K562 (cell line): ENCODE data around the gene GARNL3. TPM values are rescaled to one million over a fixed set of nuclear protein-coding genes. Genes with fewer than 3 reads are reported as not detected.

Source experiments
- FOXJ2 ChIP-seq: fragments of 200-800 bp; sonication (Bioruptor generic); IDR thresholded peaks from 2 replicates; pipeline ENCODE4 v1.6.1; 2016; ENCODE audit warnings: missing genetic modification characterization, missing compliant biosample characterization
- NCOA6 ChIP-seq: fragments of 450-650 bp; IDR thresholded peaks from 2 replicates; pipeline ENCODE4 v1.6.1; 2017; ENCODE audit warnings: mild to moderate bottlenecking
- NFIC ChIP-seq: fragments of 450-650 bp; IDR thresholded peaks from 2 replicates; pipeline ENCODE4 v1.6.1; 2017; ENCODE audit warnings: mild to moderate bottlenecking, inconsistent platforms
- NONO ChIP-seq, 2 experiments: fragments of 200-400 bp in 1 of 2; fragments of 450-650 bp in 1 of 2; formaldehyde crosslinking in 1 of 2; IDR thresholded peaks; 2 replicates each; pipeline ENCODE4 v1.6.1; 2017; ENCODE audit warnings: low read depth in 2 of 2, mild to moderate bottlenecking in 2 of 2, moderate library complexity in 2 of 2, low read length in 1 of 2
- ZNF253 ChIP-seq: fragments of 250-450 bp; sonication (Bioruptor Pico); conservative IDR thresholded peaks from 2 replicates; pipeline ENCODE4 v1.6.1; 2021; ENCODE audit warnings: mild to moderate bottlenecking
- polyA plus RNA-seq, 8 experiments: library from polyadenylated mRNA; depleted of rRNA in 4 of 8; stranded (reverse) in 5 of 8; unstranded in 3 of 8; fragments of >200 nt; fragmentation: Nextera tagmentation in 2 of 8; fragmentation: Illumina TruSeq in 1 of 8; extraction: Ambion mirVana in 2 of 8; extraction: Trizol in 1 of 8; gene quantifications; 2 replicates each; pipeline versions ENCODE4 v1.2.1 to v1.2.3, GENCODE V29; 2011 to 2014; ENCODE audit warnings: inconsistent platforms in 1 of 8, missing spikeins in 1 of 8
- total RNA-seq, 7 experiments: library from RNA; depleted of rRNA in 6 of 7; stranded (reverse); fragments of >200 nt in 6 of 7; fragmentation: Illumina TruSeq in 2 of 7; extraction: Trizol in 2 of 7; gene quantifications; 2 replicates each; pipeline versions ENCODE4 v1.2.1 to v1.2.3, GENCODE V29; 2011 to 2021; ENCODE audit warnings: low replicate concordance in 1 of 7
- TF ChIP-seq, protein P1 (sequence below): fragments of 450-650 bp; IDR thresholded peaks from 2 replicates; pipeline ENCODE4 v1.6.1; 2016; ENCODE audit warnings: mild to moderate bottlenecking, moderate library complexity
- TF ChIP-seq, protein P2 (sequence below): sonication (generic); formaldehyde crosslinking; IDR thresholded peaks from 2 replicates; pipeline ENCODE4 v1.8.0; 2022; ENCODE audit warnings: mild to moderate bottlenecking, missing genetic modification reagents
- TF ChIP-seq, protein P3 (sequence below), 2 experiments: fragments of 450-650 bp in 1 of 2; sonication (generic) in 1 of 2; formaldehyde crosslinking in 1 of 2; IDR thresholded peaks in 1 of 2; conservative IDR thresholded peaks in 1 of 2; 2 replicates each; pipeline versions ENCODE4 v1.6.1 to v1.8.1; 2016 to 2023; ENCODE audit warnings: mild to moderate bottlenecking in 2 of 2, moderate library complexity in 2 of 2, inconsistent platforms in 1 of 2, missing genetic modification reagents in 1 of 2

Gene GARNL3
- total and polyA plus RNA-seq, 9 of the 15 experiments (the other 6 are each of a cell fraction or from before 2014, with no cell fraction given): 0.35 to 2.7 (median 1.6) TPM

DNA sequence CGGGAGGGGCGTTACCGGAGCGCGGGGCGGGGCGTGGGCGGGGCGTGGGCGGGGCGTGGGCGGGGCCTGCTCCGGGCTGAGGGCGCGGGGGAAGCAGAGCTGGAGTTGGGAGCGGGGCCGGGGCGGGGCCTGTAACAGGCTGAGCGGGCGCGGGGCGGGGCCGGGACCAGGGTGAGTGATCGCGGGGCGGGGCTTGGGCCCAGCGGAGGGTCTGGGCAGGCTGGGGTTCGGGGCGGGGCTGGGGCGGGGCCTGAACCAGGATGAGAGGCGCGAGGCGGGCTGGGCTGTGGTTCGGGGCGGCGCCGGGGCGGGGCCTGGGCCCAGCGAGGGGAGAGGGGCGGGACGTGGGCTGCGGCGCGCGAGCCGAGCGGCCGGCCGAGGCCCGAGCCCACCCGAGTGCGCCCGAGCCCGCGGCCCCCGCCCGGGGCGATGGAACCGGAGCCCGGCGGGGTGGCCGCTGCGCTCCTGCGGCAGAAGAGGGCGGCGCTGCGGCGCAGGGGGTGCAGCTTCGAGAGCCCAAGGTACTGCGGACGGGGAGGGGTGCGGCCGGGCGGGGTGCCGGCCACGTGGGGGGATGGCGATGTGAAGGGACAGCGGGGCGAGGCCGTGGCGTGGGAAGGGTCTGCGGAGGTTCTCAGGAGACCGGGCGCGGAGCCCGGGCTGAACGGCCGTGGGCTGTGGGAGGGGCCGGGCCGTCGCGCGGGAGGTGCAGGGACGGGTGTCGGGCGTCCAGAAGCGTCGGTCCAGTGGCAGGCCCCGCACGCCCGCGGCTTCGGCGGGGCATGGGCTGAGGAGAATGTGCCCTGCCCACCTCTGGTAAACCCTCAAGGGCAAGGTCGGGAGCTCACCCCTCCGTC is 39.5 kb upstream of the GARNL3 start (continued):
- TF ChIP-seq, protein P1, sequence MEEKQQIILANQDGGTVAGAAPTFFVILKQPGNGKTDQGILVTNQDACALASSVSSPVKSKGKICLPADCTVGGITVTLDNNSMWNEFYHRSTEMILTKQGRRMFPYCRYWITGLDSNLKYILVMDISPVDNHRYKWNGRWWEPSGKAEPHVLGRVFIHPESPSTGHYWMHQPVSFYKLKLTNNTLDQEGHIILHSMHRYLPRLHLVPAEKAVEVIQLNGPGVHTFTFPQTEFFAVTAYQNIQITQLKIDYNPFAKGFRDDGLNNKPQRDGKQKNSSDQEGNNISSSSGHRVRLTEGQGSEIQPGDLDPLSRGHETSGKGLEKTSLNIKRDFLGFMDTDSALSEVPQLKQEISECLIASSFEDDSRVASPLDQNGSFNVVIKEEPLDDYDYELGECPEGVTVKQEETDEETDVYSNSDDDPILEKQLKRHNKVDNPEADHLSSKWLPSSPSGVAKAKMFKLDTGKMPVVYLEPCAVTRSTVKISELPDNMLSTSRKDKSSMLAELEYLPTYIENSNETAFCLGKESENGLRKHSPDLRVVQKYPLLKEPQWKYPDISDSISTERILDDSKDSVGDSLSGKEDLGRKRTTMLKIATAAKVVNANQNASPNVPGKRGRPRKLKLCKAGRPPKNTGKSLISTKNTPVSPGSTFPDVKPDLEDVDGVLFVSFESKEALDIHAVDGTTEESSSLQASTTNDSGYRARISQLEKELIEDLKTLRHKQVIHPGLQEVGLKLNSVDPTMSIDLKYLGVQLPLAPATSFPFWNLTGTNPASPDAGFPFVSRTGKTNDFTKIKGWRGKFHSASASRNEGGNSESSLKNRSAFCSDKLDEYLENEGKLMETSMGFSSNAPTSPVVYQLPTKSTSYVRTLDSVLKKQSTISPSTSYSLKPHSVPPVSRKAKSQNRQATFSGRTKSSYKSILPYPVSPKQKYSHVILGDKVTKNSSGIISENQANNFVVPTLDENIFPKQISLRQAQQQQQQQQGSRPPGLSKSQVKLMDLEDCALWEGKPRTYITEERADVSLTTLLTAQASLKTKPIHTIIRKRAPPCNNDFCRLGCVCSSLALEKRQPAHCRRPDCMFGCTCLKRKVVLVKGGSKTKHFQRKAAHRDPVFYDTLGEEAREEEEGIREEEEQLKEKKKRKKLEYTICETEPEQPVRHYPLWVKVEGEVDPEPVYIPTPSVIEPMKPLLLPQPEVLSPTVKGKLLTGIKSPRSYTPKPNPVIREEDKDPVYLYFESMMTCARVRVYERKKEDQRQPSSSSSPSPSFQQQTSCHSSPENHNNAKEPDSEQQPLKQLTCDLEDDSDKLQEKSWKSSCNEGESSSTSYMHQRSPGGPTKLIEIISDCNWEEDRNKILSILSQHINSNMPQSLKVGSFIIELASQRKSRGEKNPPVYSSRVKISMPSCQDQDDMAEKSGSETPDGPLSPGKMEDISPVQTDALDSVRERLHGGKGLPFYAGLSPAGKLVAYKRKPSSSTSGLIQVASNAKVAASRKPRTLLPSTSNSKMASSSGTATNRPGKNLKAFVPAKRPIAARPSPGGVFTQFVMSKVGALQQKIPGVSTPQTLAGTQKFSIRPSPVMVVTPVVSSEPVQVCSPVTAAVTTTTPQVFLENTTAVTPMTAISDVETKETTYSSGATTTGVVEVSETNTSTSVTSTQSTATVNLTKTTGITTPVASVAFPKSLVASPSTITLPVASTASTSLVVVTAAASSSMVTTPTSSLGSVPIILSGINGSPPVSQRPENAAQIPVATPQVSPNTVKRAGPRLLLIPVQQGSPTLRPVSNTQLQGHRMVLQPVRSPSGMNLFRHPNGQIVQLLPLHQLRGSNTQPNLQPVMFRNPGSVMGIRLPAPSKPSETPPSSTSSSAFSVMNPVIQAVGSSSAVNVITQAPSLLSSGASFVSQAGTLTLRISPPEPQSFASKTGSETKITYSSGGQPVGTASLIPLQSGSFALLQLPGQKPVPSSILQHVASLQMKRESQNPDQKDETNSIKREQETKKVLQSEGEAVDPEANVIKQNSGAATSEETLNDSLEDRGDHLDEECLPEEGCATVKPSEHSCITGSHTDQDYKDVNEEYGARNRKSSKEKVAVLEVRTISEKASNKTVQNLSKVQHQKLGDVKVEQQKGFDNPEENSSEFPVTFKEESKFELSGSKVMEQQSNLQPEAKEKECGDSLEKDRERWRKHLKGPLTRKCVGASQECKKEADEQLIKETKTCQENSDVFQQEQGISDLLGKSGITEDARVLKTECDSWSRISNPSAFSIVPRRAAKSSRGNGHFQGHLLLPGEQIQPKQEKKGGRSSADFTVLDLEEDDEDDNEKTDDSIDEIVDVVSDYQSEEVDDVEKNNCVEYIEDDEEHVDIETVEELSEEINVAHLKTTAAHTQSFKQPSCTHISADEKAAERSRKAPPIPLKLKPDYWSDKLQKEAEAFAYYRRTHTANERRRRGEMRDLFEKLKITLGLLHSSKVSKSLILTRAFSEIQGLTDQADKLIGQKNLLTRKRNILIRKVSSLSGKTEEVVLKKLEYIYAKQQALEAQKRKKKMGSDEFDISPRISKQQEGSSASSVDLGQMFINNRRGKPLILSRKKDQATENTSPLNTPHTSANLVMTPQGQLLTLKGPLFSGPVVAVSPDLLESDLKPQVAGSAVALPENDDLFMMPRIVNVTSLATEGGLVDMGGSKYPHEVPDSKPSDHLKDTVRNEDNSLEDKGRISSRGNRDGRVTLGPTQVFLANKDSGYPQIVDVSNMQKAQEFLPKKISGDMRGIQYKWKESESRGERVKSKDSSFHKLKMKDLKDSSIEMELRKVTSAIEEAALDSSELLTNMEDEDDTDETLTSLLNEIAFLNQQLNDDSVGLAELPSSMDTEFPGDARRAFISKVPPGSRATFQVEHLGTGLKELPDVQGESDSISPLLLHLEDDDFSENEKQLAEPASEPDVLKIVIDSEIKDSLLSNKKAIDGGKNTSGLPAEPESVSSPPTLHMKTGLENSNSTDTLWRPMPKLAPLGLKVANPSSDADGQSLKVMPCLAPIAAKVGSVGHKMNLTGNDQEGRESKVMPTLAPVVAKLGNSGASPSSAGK: peak; percentile 86
- no peak; the same call in 1 of the 2 replicates for TF ChIP-seq NCOA6
- TF ChIP-seq ZNF253 (CRISPR knock-in tag): no peak
- 0 out of 4 replicates have a peak, but pooled peaks of 1 of the 2 experiments have one; percentile 34 for TF ChIP-seq NONO (IDR thresholded peaks at IDR 0.05; ENCODE audit: low read depth in 2 of 2, low read length in 1 of 2)
- TF ChIP-seq, protein P2, sequence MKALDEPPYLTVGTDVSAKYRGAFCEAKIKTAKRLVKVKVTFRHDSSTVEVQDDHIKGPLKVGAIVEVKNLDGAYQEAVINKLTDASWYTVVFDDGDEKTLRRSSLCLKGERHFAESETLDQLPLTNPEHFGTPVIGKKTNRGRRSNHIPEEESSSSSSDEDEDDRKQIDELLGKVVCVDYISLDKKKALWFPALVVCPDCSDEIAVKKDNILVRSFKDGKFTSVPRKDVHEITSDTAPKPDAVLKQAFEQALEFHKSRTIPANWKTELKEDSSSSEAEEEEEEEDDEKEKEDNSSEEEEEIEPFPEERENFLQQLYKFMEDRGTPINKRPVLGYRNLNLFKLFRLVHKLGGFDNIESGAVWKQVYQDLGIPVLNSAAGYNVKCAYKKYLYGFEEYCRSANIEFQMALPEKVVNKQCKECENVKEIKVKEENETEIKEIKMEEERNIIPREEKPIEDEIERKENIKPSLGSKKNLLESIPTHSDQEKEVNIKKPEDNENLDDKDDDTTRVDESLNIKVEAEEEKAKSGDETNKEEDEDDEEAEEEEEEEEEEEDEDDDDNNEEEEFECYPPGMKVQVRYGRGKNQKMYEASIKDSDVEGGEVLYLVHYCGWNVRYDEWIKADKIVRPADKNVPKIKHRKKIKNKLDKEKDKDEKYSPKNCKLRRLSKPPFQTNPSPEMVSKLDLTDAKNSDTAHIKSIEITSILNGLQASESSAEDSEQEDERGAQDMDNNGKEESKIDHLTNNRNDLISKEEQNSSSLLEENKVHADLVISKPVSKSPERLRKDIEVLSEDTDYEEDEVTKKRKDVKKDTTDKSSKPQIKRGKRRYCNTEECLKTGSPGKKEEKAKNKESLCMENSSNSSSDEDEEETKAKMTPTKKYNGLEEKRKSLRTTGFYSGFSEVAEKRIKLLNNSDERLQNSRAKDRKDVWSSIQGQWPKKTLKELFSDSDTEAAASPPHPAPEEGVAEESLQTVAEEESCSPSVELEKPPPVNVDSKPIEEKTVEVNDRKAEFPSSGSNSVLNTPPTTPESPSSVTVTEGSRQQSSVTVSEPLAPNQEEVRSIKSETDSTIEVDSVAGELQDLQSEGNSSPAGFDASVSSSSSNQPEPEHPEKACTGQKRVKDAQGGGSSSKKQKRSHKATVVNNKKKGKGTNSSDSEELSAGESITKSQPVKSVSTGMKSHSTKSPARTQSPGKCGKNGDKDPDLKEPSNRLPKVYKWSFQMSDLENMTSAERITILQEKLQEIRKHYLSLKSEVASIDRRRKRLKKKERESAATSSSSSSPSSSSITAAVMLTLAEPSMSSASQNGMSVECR (CRISPR knock-in tag): no peak; the same call in 1 of the 2 replicates
- TF ChIP-seq, protein P3, sequence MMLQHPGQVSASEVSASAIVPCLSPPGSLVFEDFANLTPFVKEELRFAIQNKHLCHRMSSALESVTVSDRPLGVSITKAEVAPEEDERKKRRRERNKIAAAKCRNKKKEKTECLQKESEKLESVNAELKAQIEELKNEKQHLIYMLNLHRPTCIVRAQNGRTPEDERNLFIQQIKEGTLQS (IDR thresholded peaks at IDR 0.05): no peak
- TF ChIP-seq, protein P3 (CRISPR knock-in tag; conservative IDR thresholded peaks at IDR 0.05): no peak
- peak; percentile 46; the same call in 1 of the 2 replicates for TF ChIP-seq NFIC
- no peak for TF ChIP-seq FOXJ2 (tag)
